Stimulated activated CD4-positive, alpha-beta T cell treated with anti-CD3 and anti-CD28 coated beads, Interleukin-4, amount 100 ng/mL, for 24 hours (primary cell): ENCODE results near the gene CNTNAP5.

Experiments used
- DNase-seq: peaks from one replicate; pipeline ENCODE4 v3.0.0-alpha.2; 2020

Gene CNTNAP5

GRCh38 chr2:124953921-124954320 is 928.8 kb downstream of the CNTNAP5 start:
- DNase-seq: no peak

GRCh38 chr2:124959581-124959980 is 934.5 kb downstream of the CNTNAP5 start:
- no peak for DNase-seq

GRCh38 chr2:124961132-124961531 is 936.0 kb downstream of the CNTNAP5 start:
- DNase-seq: no peak
